H1 (cell line): ENCODE measurements around the gene CLDN7. TPM values are rescaled to one million over a fixed set of nuclear protein-coding genes. Genes with fewer than 3 reads are reported as not detected.

Source experiments
- BCL11A ChIP-seq, 2 experiments: IDR thresholded peaks; one replicate each; pipeline ENCODE4 v1.6.1; 2011; ENCODE audit warnings: low read depth in 2 of 2, low read length in 2 of 2, mild to moderate bottlenecking in 2 of 2
- CHD7 ChIP-seq: fragments of 300-600 bp; sonication (generic); IDR thresholded peaks from 2 replicates; pipeline ENCODE4 v1.7.1; 2012; ENCODE audit warnings: low read length, moderate library complexity, mild to moderate bottlenecking, inconsistent platforms; ENCODE audit not compliant: insufficient replicate concordance
- CREB1 ChIP-seq: IDR thresholded peaks from 2 replicates; pipeline ENCODE4 v1.6.1; 2012; ENCODE audit warnings: inconsistent platforms
- GABPA ChIP-seq: IDR thresholded peaks from 2 replicates; pipeline ENCODE4 v1.6.1; 2011; ENCODE audit warnings: mild to moderate bottlenecking, low read length, moderate library complexity, borderline replicate concordance; ENCODE audit not compliant: insufficient read depth
- HDAC2 ChIP-seq, 2 experiments: fragments of 300-600 bp in 1 of 2; sonication (generic) in 1 of 2; IDR thresholded peaks; 2 replicates each; pipeline ENCODE4 v1.6.1; 2011 to 2012; ENCODE audit warnings: low read depth in 2 of 2, low read length in 2 of 2, mild to moderate bottlenecking in 2 of 2, moderate library complexity in 2 of 2, borderline replicate concordance in 1 of 2, inconsistent platforms in 1 of 2
- KDM4A ChIP-seq: IDR thresholded peaks from one replicate; pipeline ENCODE4 v1.7.1; 2012; ENCODE audit warnings: low read depth, mild to moderate bottlenecking, moderate library complexity, low read length, inconsistent platforms; ENCODE audit not compliant: severe bottlenecking
- SIX5 ChIP-seq: IDR thresholded peaks from 2 replicates; pipeline ENCODE4 v1.6.1; 2011; ENCODE audit warnings: mild to moderate bottlenecking, low read depth, low read length
- TAF1 ChIP-seq: IDR thresholded peaks from 2 replicates; pipeline ENCODE4 v1.6.1; 2011; ENCODE audit warnings: mild to moderate bottlenecking, low read depth, low read length
- USF2 ChIP-seq: IDR thresholded peaks from 2 replicates; pipeline ENCODE4 v1.6.1; 2011; ENCODE audit warnings: low read length, improper control_type of control experiment
- polyA plus RNA-seq, 7 experiments: library from polyadenylated mRNA; depleted of rRNA in 3 of 7; stranded (reverse) in 5 of 7; unstranded in 2 of 7; fragments of >200 nt in 5 of 7; fragments of 200-250 nt in 2 of 7; gene quantifications; 1 replicate in 5 of 7; 2 replicates in 1 of 7; 4 replicates in 1 of 7; pipeline versions ENCODE4 v1.2.1 to v1.2.3, GENCODE V29; 2011 to 2013; ENCODE audit warnings: missing spikeins in 2 of 7, mixed read lengths in 2 of 7
- total RNA-seq: library from RNA; stranded (reverse); fragmentation: NEBNext Ultra II Directional; extraction: Animal tissue kit (Norgen Biotek cat#: 25700); gene quantifications from 2 replicates; pipeline ENCODE4 v1.2.1, GENCODE V29; 2021

Gene CLDN7
- total and polyA plus RNA-seq, 2 of the 8 experiments (the other 6 are each of a cell fraction or from before 2014, with no cell fraction given), result 118 to 119 TPM

- TF ChIP-seq CHD7 (no peak), GABPA (no peak), HDAC2 (IDR thresholded peaks at IDR 0.05; ENCODE audit: borderline replicate concordance in 1 of 2, low read depth in 2 of 2, low read length in 2 of 2) (peak; percentile 42 to 96; a peak in 2 of 4 replicates), USF2 (no peak), BCL11A (IDR thresholded peaks at IDR 0.05; ENCODE audit: low read depth in 2 of 2, low read length in 2 of 2) (no peak), TAF1 (peak; percentile 66; the same call in 1 of the 2 replicates), KDM4A (peak; percentile 45), SIX5 (no peak), CREB1 (peak; percentile 71)
These were observed 18.3 kb upstream of the CLDN7 start (continued) for GRCh38 chr17:7280519-7281073.
